HG03520 (cell line): ENCODE data around the gene FMNL2.

Experiments
- ATAC-seq: cut with Tn5 transposase; IDR thresholded peaks from one replicate; pipeline ENCODE4 v1.9.1; 2021; ENCODE audit warnings: mild to moderate bottlenecking, moderate library complexity; ENCODE audit not compliant: unreplicated experiment

The FMNL2 gene

DNA sequence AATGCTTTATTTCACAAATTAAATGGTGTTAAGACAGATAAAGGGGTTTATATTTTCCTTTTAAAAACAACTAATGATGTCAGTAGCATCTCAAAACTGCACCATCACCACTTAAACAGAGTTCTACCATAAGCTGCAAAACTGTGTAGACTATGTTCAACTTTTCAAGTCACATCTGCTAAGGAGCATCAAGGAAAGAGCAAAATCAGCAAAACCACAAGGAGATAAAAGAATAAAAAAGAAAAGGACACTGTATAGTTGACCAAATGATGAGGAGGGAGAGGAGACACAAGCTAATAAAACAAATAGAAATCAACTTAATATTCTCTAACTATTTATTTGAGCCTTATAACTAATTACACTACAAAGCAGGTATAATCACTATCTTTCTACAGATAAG, 348.4 kb downstream of the FMNL2 start:
- no peak for ATAC-seq

DNA sequence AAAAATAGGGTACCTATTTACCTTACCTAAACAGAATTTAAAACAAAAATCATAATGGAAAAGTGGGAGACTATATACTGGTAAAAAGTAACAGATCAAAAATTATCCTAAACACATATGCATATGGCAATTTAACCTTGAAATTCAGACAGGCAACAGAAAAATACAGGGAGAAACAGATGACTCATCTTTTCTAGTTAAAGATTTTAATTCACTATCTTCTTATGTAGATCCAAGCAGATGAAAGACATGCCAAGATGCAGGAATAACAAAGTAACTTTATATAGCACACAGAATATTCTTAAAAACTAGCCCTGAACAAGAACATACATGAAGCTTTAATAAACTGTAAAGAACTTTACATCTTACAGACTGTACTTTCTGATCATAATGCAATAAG, 351.3 kb downstream of the FMNL2 start:
- ATAC-seq, result no peak

- ATAC-seq, result peak; percentile 95
These were observed 358.1 kb downstream of the FMNL2 start for GRCh38 chr2:152693033-152693432.

- peak; percentile 32 for ATAC-seq
These were observed 359.2 kb downstream of the FMNL2 start for GRCh38 chr2:152694161-152694661.

DNA sequence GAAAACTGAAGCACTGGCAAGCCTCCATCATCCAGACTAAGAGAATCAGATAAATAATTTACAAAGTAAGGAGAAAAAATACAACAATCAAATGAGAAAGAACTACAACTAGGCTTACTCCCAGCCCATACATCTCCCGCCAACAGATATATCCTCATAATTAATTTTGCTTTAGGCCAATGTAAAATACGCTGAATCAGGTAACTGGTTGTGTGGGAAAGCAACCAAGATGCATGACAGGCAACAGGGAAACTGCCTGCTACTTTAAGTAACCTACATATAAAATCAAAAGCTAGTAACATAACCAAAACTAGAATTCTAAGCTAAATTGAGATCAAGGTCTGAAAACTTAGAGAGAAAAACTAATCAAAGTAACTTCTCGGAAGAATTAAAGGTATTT, 360.8 kb downstream of the FMNL2 start:
- ATAC-seq, result no peak

DNA sequence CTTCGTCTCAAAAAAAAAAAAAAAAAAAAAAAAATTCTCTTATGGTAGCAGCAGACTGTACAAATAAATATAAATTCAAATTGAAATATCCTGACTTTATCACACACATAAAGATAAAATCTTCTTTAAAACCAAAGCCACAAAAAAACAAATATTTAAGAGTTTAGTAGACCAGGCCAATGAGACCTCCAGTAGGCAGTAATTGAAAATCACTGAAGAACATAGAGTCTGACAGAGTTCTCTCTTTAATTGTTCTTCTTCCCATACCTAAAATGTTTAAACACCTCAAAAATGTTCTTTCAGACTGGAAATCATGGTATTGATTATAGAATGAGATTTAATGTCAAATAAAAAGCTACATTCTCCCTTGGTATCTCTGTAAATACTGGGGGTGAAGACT, 361.5 kb downstream of the FMNL2 start:
- ATAC-seq, result no peak
